CD4-positive, CD25-positive, alpha-beta regulatory T cell (primary cell): Measurements from ENCODE around the gene LRRN4CL. TPM values are rescaled to one million over a fixed set of nuclear protein-coding genes. Genes with fewer than 3 reads are reported as not detected.
A peak's percentile ranks its signal among the peaks of the same experiment; 100 is the strongest.
"Not testable (repeated sequence)": the region's sequence is repeated elsewhere in the genome, so short reads cannot be mapped to it uniquely, and the experiment has no call there.

ENCODE experiments used
- ATAC-seq, 2 donors: fragments of 150-1000 bp; cut with Tn5 transposase; one replicate each; pipeline ENCODE4 v1.10.0; 2021; ENCODE audit warnings: low read depth in 2 of 2, moderate number of reproducible peaks in 2 of 2, moderate library complexity in 1 of 2
- DNase-seq, 3 donors: peaks; one replicate each; pipeline versions ENCODE4 v3.0.0 to v3.0.0-alpha.2; 2012 to 2022; ENCODE audit warnings: mixed read lengths in 1 of 3
- H3K27ac ChIP-seq: one replicate; pipeline ENCODE4 v1.7.0; 2013; ENCODE audit warnings: mild to moderate bottlenecking, low read length; ENCODE audit not compliant: insufficient read depth, poor library complexity, severe bottlenecking
- H3K27me3 ChIP-seq: one replicate; pipeline ENCODE4 v1.7.0; 2013; ENCODE audit warnings: low read length; ENCODE audit not compliant: control insufficient read depth, insufficient read depth
- H3K36me3 ChIP-seq: one replicate; pipeline ENCODE4 v1.7.0; 2013; ENCODE audit warnings: mild to moderate bottlenecking, low read length, moderate library complexity; ENCODE audit not compliant: control insufficient read depth, insufficient read depth
- H3K4me1 ChIP-seq: 2 replicates; pipeline ENCODE4 v1.7.0; 2013; ENCODE audit warnings: mild to moderate bottlenecking, low read length; ENCODE audit not compliant: insufficient read depth, control insufficient read depth, poor library complexity, severe bottlenecking
- H3K4me3 ChIP-seq: one replicate; pipeline ENCODE4 v1.7.0; 2013; ENCODE audit warnings: low read depth, mild to moderate bottlenecking, low read length, moderate library complexity
- H3K9me3 ChIP-seq, 2 experiments: 1 replicate in 1 of 2; 2 replicates in 1 of 2; pipeline ENCODE4 v1.7.0; 2013; ENCODE audit warnings: low read length in 2 of 2, mild to moderate bottlenecking in 1 of 2, moderate library complexity in 1 of 2; ENCODE audit not compliant: control insufficient read depth in 2 of 2
- H3K27ac Mint-ChIP-seq, 3 donors: one replicate each; pipeline ENCODE4 v1.8.0; 2020 to 2022; ENCODE audit warnings: mild to moderate bottlenecking in 3 of 3, mixed read lengths in 3 of 3, moderate library complexity in 2 of 3
- H3K27me3 Mint-ChIP-seq: one replicate; pipeline ENCODE4 v1.8.0; 2022; ENCODE audit warnings: mild to moderate bottlenecking, mixed read lengths
- H3K36me3 Mint-ChIP-seq: one replicate; pipeline ENCODE4 v1.8.0; 2020; ENCODE audit warnings: mixed read lengths
- H3K4me1 Mint-ChIP-seq, 4 donors: one replicate each; pipeline ENCODE4 v1.8.0; 2020 to 2022; ENCODE audit warnings: mixed read lengths in 4 of 4, mild to moderate bottlenecking in 1 of 4
- H3K4me3 Mint-ChIP-seq, 4 donors: one replicate each; pipeline ENCODE4 v1.8.0; 2020 to 2022; ENCODE audit warnings: mild to moderate bottlenecking in 4 of 4, mixed read lengths in 4 of 4, moderate library complexity in 3 of 4
- H3K9me3 Mint-ChIP-seq, 7 donors: one replicate each; pipeline ENCODE4 v1.8.0; 2020 to 2022; ENCODE audit warnings: mixed read lengths in 7 of 7, mild to moderate bottlenecking in 3 of 7, moderate library complexity in 2 of 7
- polyA plus RNA-seq, 4 donors: library from polyadenylated mRNA; unstranded; fragments of 300-500 nt; fragmentation: Illumina TruSeq; gene quantifications; one replicate each; pipeline ENCODE4 v1.2.3, GENCODE V29; 2021
- total RNA-seq: library from RNA; stranded (reverse); gene quantifications from one replicate; pipeline ENCODE4 v1.2.3, GENCODE V29; 2022

The LRRN4CL gene
- not detected for total RNA-seq
- not detected for polyA plus RNA-seq

DNA sequence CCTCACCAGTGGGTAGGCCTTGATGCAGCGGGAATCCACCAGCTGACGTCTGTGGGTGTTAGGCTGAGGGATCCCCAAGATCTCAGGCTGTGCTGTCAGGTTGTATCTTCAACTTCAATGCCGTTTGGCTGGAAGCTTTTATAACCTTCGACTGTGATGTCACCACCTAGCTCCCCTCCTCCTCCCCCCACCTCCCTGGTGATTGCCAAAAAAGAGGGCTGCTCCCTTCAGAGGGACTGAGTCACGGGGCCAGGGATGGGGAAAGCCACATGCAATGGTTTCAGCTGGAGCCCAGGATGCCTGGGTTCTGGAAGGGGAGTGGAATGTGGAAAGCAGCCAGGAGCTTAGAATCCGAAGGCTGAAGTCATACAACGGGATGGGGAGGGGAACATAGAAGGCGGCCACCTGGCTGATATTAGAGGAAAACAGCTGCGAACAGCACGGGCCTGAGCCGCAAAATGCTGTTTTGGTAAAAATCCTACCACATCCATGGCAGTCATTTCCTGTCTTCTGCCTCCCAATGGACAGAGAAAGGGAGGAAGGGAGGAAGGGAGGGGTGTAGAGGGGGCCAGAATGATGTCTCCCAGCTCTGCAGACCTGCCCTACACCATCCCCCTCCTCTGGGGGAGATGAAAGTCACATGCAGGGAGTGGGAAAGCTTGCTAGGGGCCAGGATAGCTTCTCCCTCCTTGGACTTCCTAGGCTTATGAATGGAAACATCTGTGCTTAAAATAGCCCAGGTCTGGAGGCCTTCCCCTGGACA lies at the start of gene LRRN4CL:
LRRN4CL (minus strand) TSS at position 110 of the 763 bp plus-strand sequence. CDS start 1,022 bp downstream, outside the sequence.
- Histone ChIP-seq H3K36me3 (no peaks in the 10 kb centered on the region), H3K27ac (no peak within 1 kb of the TSS), H3K4me1 (no peaks in the 10 kb centered on the region), H3K9me3 (no peaks in the 10 kb centered on the region), H3K4me3 (no peak within 1 kb of the TSS), H3K27me3 (peaks cover 2% of the 10 kb centered on the region)
- H3K36me3 Mint-ChIP-seq, result peaks cover 15% of the 10 kb centered on the region
- DNase-seq (no peak), ATAC-seq (no peak)
- H3K4me1 Mint-ChIP-seq, result peaks cover 0 to 3% (median 3%) of the 10 kb centered on the region in 4 donors
- no peak within 1 kb of the TSS for H3K4me3 Mint-ChIP-seq
- H3K27ac Mint-ChIP-seq, result no peak within 1 kb of the TSS
- no peaks in the 10 kb centered on the region for H3K9me3 Mint-ChIP-seq
- peaks cover 4% of the 10 kb centered on the region for H3K27me3 Mint-ChIP-seq

DNA sequence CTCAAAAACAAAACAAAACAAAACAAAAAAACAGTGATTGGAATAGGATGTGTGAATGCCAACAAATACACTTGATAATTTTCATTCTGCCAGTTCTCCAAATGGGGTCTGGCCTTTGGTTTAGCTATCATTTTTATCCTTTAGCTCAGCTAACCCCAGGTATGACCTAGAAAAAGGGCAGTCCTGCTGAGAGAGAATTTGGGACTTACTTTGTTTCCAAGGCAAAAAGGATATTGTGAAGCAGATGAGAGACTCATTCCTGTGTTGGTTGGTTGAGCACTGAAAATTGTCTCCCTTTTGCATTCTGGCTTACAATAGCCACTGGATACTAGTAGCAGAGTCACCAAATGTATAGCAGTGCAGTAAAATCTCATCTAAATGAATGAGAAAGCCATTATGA lies 47.9 kb upstream of the LRRN4CL start:
- no peak for ATAC-seq

DNA sequence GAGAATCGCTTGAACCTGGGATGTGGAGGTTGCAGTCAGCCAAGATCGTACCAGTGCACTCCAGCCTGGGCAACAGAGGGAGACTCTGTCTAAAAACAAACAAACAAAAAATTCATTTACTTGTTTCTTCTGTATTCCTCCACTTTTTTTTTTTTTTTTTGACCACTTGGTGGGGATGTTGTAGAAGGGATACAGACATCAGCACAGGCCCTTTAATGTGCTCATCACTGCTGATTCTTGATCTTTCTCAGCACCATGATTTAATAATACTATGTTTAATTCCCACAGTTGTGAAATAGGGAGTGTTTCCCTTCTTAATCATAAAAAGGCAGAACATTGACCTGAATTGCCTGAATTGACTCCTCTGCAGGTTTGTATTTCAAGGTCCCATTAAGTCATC lies 43.5 kb upstream of the LRRN4CL start:
- Histone ChIP-seq H3K4me3 (no peak overlapping the region), H3K36me3 (peaks cover 42% of the 10 kb centered on the region), H3K4me1 (peaks cover 27% of the 10 kb centered on the region), H3K27me3 (no peaks in the 10 kb centered on the region), H3K27ac (no peak overlapping the region), H3K9me3 (no peaks in the 10 kb centered on the region)
- no peak for ATAC-seq
- Mint-ChIP-seq H3K36me3 (peaks cover 8% of the 10 kb centered on the region), H3K27me3 (peaks cover 5% of the 10 kb centered on the region), H3K27ac (peak overlapping the region; percentile 18 to 36 (median 26)), H3K4me3 (peak overlapping the region in 3 of 4 donors; percentile 21 to 86 (median 21)), H3K4me1 (peaks cover 7 to 32% (median 18%) of the 10 kb centered on the region in 4 donors), H3K9me3 (no peaks in the 10 kb centered on the region)
- peak in 2 of 3 donors; percentile 43 to 60 for DNase-seq

More for the DNA sequence above, 47.9 kb upstream of the LRRN4CL start:
- H3K4me3 Mint-ChIP-seq, result no peak overlapping the region
- no peak overlapping the region for H3K27ac Mint-ChIP-seq
- peaks cover 7% of the 10 kb centered on the region for H3K4me1 ChIP-seq
- no peaks in the 10 kb centered on the region for H3K27me3 ChIP-seq
- no peak overlapping the region for H3K4me3 ChIP-seq
- peaks cover 24% of the 10 kb centered on the region for H3K36me3 Mint-ChIP-seq
- no peaks in the 10 kb centered on the region for H3K9me3 ChIP-seq
- H3K9me3 Mint-ChIP-seq, result no peaks in the 10 kb centered on the region
- no peaks in the 10 kb centered on the region for H3K27me3 Mint-ChIP-seq
- no peak overlapping the region for H3K27ac ChIP-seq
- peaks cover 66% of the 10 kb centered on the region for H3K36me3 ChIP-seq
- H3K4me1 Mint-ChIP-seq, result peaks cover 8 to 11% (median 8%) of the 10 kb centered on the region in 4 donors
- no peak for DNase-seq

- peak overlapping the region in 2 of 3 donors; percentile 14 to 80 for H3K27ac Mint-ChIP-seq
- not testable (repeated sequence) for H3K27ac ChIP-seq, DNase-seq, H3K27me3 ChIP-seq, ATAC-seq, H3K9me3 ChIP-seq, H3K9me3 Mint-ChIP-seq
- H3K4me3 Mint-ChIP-seq, result peak overlapping the region; percentile 67 to 96 (median 84)
- Histone ChIP-seq H3K36me3 (peaks cover 22% of the 10 kb centered on the region), H3K4me3 (peak overlapping the region; percentile 77), H3K4me1 (peaks cover 40% of the 10 kb centered on the region)
- peaks cover 13% of the 10 kb centered on the region for H3K27me3 Mint-ChIP-seq
- H3K36me3 Mint-ChIP-seq, result peaks cover 11% of the 10 kb centered on the region
- H3K4me1 Mint-ChIP-seq, result peaks cover 14 to 46% (median 26%) of the 10 kb centered on the region in 4 donors
These were observed 40.7 kb upstream of the LRRN4CL start for GRCh38 chr11:62730076-62730475.

DNA sequence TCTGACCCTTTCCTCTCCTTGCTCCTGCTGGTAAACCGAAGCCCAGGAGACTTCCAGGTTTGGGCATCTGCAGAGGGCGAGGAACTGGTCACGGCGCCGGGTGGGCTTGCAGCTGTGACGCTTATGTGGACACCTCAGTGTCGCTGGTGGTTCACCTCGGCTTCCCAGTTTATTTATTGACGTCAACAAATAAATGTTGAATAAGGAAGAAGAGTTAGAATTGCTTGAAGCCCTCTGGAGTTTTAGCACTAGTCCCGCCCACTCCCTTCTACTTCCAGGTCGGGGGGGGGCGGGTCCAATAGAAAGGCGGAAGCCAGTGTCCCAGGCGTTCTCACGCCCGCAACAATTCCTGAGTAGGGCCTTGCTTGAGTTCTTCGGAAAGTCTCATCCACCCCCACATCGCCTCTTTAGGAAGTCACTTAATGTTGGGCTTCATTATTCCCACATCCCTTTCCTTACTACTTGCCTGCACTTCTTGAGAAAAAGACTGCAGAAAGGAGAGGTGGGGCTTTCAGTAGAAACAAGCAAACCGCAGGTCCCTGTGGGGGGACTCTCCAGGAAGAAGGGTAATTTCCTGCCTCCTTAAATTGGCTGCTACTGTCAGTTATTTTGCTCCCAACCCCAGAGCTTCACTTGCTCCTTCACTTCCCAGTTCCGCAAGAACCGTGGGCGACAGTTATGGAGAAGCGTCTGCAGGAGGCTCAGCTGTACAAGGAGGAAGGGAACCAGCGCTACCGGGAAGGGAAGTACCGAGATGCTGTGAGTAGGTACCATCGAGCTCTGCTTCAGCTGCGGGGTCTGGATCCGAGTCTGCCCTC lies 39.0 kb upstream of the LRRN4CL start, which contains the start of gene TTC9C:
TTC9C (plus strand) TSS at position 316 of the 818 bp plus-strand sequence; CDS start at position 679, 363 bp downstream.
- Mint-ChIP-seq H3K4me1 (peaks cover 29 to 61% (median 42%) of the 10 kb centered on the region in 4 donors), H3K36me3 (peaks cover 21% of the 10 kb centered on the region)
- peak; percentile 27 to 34 for ATAC-seq

DNA sequence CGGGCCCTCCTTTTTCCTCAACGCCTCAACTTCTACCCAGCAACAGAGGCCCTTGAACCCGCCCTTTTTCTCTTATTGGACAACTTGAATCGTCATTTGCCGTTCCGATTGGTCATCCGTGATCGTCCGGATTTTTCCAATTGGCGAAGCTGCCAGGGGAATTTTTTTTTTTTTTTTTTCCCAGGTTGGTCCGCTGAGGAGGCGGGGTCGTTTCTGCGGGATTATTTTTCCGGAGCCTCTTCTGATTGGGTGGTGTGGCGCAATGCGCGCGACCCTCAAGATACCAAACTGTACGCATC lies 38.5 kb upstream of the LRRN4CL start:
- Mint-ChIP-seq H3K27ac (peak overlapping the region; percentile 92 to 100 (median 99)), H3K4me1 (peaks cover 24 to 61% (median 38%) of the 10 kb centered on the region in 4 donors), H3K4me3 (peak overlapping the region; percentile 94 to 99 (median 96)), H3K9me3 (peaks cover 0 to 1% (median 0%) of the 10 kb centered on the region in 7 donors), H3K36me3 (peaks cover 17% of the 10 kb centered on the region), H3K27me3 (peaks cover 13% of the 10 kb centered on the region)
- peak overlapping the region; percentile 99 for H3K4me3 ChIP-seq
- ATAC-seq (peak; percentile 60 to 61), DNase-seq (peak; percentile 83 to 97 (median 96))
- no peaks in the 10 kb centered on the region for H3K9me3 ChIP-seq
- H3K36me3 ChIP-seq, result peaks cover 21% of the 10 kb centered on the region
- H3K27ac ChIP-seq, result peak overlapping the region; percentile 97
- H3K27me3 ChIP-seq, result no peaks in the 10 kb centered on the region
- peaks cover 56% of the 10 kb centered on the region for H3K4me1 ChIP-seq

More for the DNA sequence above, 39.0 kb upstream of the LRRN4CL start, which contains the start of gene TTC9C:
- peak within 1 kb of the TSS; percentile 92 to 100 (median 99) for H3K27ac Mint-ChIP-seq
- peak within 1 kb of the TSS; percentile 97 for H3K27ac ChIP-seq
- peak within 1 kb of the TSS; percentile 99 for H3K4me3 ChIP-seq
- H3K36me3 ChIP-seq, result peaks cover 21% of the 10 kb centered on the region
- peaks cover 13% of the 10 kb centered on the region for H3K27me3 Mint-ChIP-seq
- no peaks in the 10 kb centered on the region for H3K9me3 ChIP-seq
- peaks cover 57% of the 10 kb centered on the region for H3K4me1 ChIP-seq
- peaks cover 0 to 1% (median 0%) of the 10 kb centered on the region in 7 donors for H3K9me3 Mint-ChIP-seq
- peak; percentile 81 to 92 (median 87) for DNase-seq
- peak within 1 kb of the TSS; percentile 94 to 99 (median 96) for H3K4me3 Mint-ChIP-seq
- H3K27me3 ChIP-seq, result no peaks in the 10 kb centered on the region

DNA sequence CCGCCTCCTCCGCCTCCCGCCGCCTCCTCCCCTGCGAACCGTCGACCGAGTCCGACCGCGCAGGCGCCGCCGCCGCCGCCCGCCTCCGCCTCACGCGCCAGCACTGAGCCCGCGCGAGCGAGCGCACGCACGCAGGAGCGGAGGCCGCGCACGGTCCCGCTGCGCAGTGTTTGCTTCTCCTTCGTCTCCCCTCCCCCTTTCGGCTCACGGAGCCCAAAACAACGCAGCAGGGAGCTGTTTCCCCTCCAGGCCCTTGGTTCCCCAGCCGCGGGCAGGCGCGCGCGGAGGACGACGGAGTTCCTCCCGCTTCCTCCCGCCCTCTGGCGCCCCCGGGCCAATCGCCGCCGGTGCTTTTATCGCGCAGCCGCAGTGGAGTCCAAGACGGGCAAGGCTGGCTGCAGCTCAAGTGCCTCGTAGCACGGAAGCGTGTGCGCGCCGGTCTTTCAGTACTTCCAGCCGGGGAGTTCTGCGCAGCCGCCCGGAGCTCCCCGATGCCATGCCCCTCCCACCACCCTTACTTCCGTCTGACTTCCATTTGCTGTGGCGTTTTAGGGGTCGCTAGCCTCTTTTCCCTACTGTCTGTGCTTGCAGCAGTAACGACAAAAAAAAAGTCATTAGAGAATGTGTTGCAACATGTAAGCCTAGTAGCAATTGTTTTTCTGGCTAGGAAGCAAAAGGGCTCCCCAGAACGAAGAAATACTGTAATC lies 38.0 kb upstream of the LRRN4CL start, which contains the start of gene HNRNPUL2:
HNRNPUL2 (minus strand) TSS at position 293 of the 707 bp plus-strand sequence. CDS start 301 bp downstream, outside the sequence.
- ATAC-seq, result peak; percentile 81 to 82
- peak within 1 kb of the TSS; percentile 94 to 99 (median 96) for H3K4me3 Mint-ChIP-seq
- Histone ChIP-seq H3K9me3 (no peaks in the 10 kb centered on the region), H3K27ac (peak within 1 kb of the TSS; percentile 97), H3K36me3 (peaks cover 25% of the 10 kb centered on the region), H3K4me1 (peaks cover 52% of the 10 kb centered on the region), H3K27me3 (no peaks in the 10 kb centered on the region), H3K4me3 (peak within 1 kb of the TSS; percentile 99)
- peaks cover 13% of the 10 kb centered on the region for H3K27me3 Mint-ChIP-seq
- H3K36me3 Mint-ChIP-seq, result peaks cover 22% of the 10 kb centered on the region
- peak within 1 kb of the TSS; percentile 92 to 100 (median 99) for H3K27ac Mint-ChIP-seq
- peaks cover 23 to 63% (median 38%) of the 10 kb centered on the region in 4 donors for H3K4me1 Mint-ChIP-seq
- H3K9me3 Mint-ChIP-seq, result peaks cover 0 to 1% (median 0%) of the 10 kb centered on the region in 7 donors
- DNase-seq, result peak; percentile 99 to 100 (median 100)
